Endothelial cell of umbilical vein (primary cell): ENCODE data around the gene SV2C.

Source experiments
- CTCF ChIP-seq, 2 donors: IDR thresholded peaks; 1 replicate in 1 of 2; 2 replicates in 1 of 2; pipeline ENCODE4 v1.5.1; 2011; ENCODE audit warnings: low read length in 2 of 2, mild to moderate bottlenecking in 2 of 2, moderate library complexity in 2 of 2, control low read depth in 1 of 2, inconsistent platforms in 1 of 2, low read depth in 1 of 2; ENCODE audit not compliant: insufficient read depth in 1 of 2; ENCODE audit errors: extremely low read depth in 1 of 2
- EZH2 ChIP-seq: IDR thresholded peaks from 2 replicates; pipeline ENCODE4 v1.6.1; 2012; ENCODE audit warnings: borderline replicate concordance, low read depth, mild to moderate bottlenecking, moderate library complexity, low read length, inconsistent platforms; ENCODE audit not compliant: severe bottlenecking
- FOS ChIP-seq: IDR thresholded peaks from 2 replicates; pipeline ENCODE4 v1.6.1; 2011; ENCODE audit warnings: mild to moderate bottlenecking, low read length, moderate library complexity, borderline replicate concordance; ENCODE audit not compliant: insufficient read depth
- GATA2 ChIP-seq: IDR thresholded peaks from 2 replicates; pipeline ENCODE4 v1.7.0; 2011; ENCODE audit warnings: low read depth, mild to moderate bottlenecking, moderate library complexity, mixed read lengths, low read length; ENCODE audit not compliant: insufficient read length, insufficient read depth
- JUN ChIP-seq: IDR thresholded peaks from 2 replicates; pipeline ENCODE4 v1.6.1; 2011; ENCODE audit warnings: borderline replicate concordance, low read depth; ENCODE audit not compliant: insufficient read length, insufficient read depth
- MAX ChIP-seq: IDR thresholded peaks from 2 replicates; pipeline ENCODE4 v1.6.1; 2011; ENCODE audit not compliant: insufficient read depth, insufficient read length
- MYC ChIP-seq: IDR thresholded peaks from one replicate; pipeline ENCODE4 v1.6.1; 2011; ENCODE audit warnings: mild to moderate bottlenecking, low read depth, low read length
- POLR2A ChIP-seq: IDR thresholded peaks from 2 replicates; pipeline ENCODE4 v1.6.1; 2012; ENCODE audit warnings: low read depth, mild to moderate bottlenecking, control low read depth, low read length
- POLR2AphosphoS5 ChIP-seq: IDR thresholded peaks from 2 replicates; pipeline ENCODE4 v1.6.1; 2012; ENCODE audit warnings: low read depth, mild to moderate bottlenecking, control low read depth, low read length, moderate library complexity; ENCODE audit not compliant: insufficient read depth

GRCh38 chr5:76225336-76225735 is 142.2 kb downstream of the SV2C start:
- no peak for TF ChIP-seq CTCF (IDR thresholded peaks at IDR 0.05; ENCODE audit: extremely low read depth in 1 of 2, insufficient read depth in 1 of 2, low read depth in 1 of 2, low read length in 2 of 2)
- TF ChIP-seq POLR2AphosphoS5, result no peak
- no peak for TF ChIP-seq POLR2A
- TF ChIP-seq MYC, result no peak
- TF ChIP-seq EZH2, result no peak
- TF ChIP-seq FOS, result no peak
- TF ChIP-seq MAX, result no peak
- TF ChIP-seq GATA2, result no peak
- no peak for TF ChIP-seq JUN
